ENCODE measurements around the gene TSHZ2. TPM values are rescaled to one million over a fixed set of nuclear protein-coding genes. Genes with fewer than 3 reads are reported as not detected.

Gene TSHZ2
- total RNA-seq, 1 experiment from 2014 or later, result 0.07 TPM

GRCh38 chr20:53301869-53302268 lies 329.7 kb downstream of the TSHZ2 start:
- intact Hi-C loops (cut with micrococcal nuclease), result no loop called here
- no peak for TF ChIP-seq ZBTB33 (IDR thresholded peaks at IDR 0.05; ENCODE audit: extremely low read depth, insufficient replicate concordance, low read length)
- TF ChIP-seq POLR2A (IDR thresholded peaks at IDR 0.05; ENCODE audit: borderline replicate concordance, extremely low read depth, insufficient read depth, insufficient read length), result no peak
- no peak for TF ChIP-seq EZH2phosphoT487 (IDR thresholded peaks at IDR 0.05; ENCODE audit: borderline replicate concordance)
- no peak for TF ChIP-seq EGR1 (IDR thresholded peaks at IDR 0.05; ENCODE audit: low read depth)
- TF ChIP-seq ELF1 (IDR thresholded peaks at IDR 0.05; ENCODE audit: borderline replicate concordance, low read depth), result no peak
- Histone ChIP-seq H3K4me1 (ENCODE audit: control insufficient read depth in 1 of 2, insufficient read depth in 2 of 2, low read length in 2 of 2) (no peaks in the 10 kb centered on the region), H3K36me3 (ENCODE audit: control insufficient read depth in 1 of 2, insufficient read depth in 2 of 2, low read length in 2 of 2) (no peaks in the 10 kb centered on the region), H3K9me3 (ENCODE audit: control insufficient read depth in 1 of 2, insufficient read depth in 1 of 2, low read depth in 1 of 2, low read length in 2 of 2) (no peaks in the 10 kb centered on the region), H3K4me3 (replicated peaks in 1 of 2; ENCODE audit: low read depth in 1 of 2, low read length in 2 of 2) (no peak overlapping the region), H3K9ac (ENCODE audit: low read length) (no peak overlapping the region), H3K9me2 (ENCODE audit: insufficient read depth) (no peaks in the 10 kb centered on the region), H3K27me3 (ENCODE audit: insufficient read depth, low read length) (peaks cover 68% of the 10 kb centered on the region), H3K27ac (ENCODE audit: low read depth, low read length) (no peak overlapping the region), H4K20me1 (ENCODE audit: insufficient read depth) (no peaks in the 10 kb centered on the region), H3K79me2 (ENCODE audit: insufficient read depth, low read length) (no peaks in the 10 kb centered on the region), H2AFZ (ENCODE audit: low read depth, low read length, poor library complexity, severe bottlenecking) (no peak overlapping the region), H3K4me2 (ENCODE audit: low read length) (no peak overlapping the region)
- ChIA-PET CTCF (no interaction called here), RAD21 (ENCODE audit: low non-redundant PET in 1 of 2, low total read pairs in 2 of 2, uncharacterized antibody in 2 of 2, unreplicated experiment in 2 of 2) (no interaction called here), POLR2A (no interaction called here)
- no TSS peak for BruUV-seq (replicated peaks)
- no peak for DNase-seq (ENCODE audit: low read depth, low spot score)
- no peak for ATAC-seq

GRCh38 chr20:53302695-53303412 lies 330.7 kb downstream of the TSHZ2 start:
- Histone ChIP-seq H3K4me2 (ENCODE audit: low read length) (no peak overlapping the region), H4K20me1 (ENCODE audit: insufficient read depth) (no peaks in the 10 kb centered on the region), H3K4me3 (replicated peaks in 1 of 2; ENCODE audit: low read depth in 1 of 2, low read length in 2 of 2) (no peak overlapping the region), H3K79me2 (ENCODE audit: insufficient read depth, low read length) (no peaks in the 10 kb centered on the region), H2AFZ (ENCODE audit: low read depth, low read length, poor library complexity, severe bottlenecking) (no peak overlapping the region), H3K4me1 (ENCODE audit: control insufficient read depth in 1 of 2, insufficient read depth in 2 of 2, low read length in 2 of 2) (no peaks in the 10 kb centered on the region), H3K27ac (ENCODE audit: low read depth, low read length) (no peak overlapping the region), H3K9me3 (ENCODE audit: control insufficient read depth in 1 of 2, insufficient read depth in 1 of 2, low read depth in 1 of 2, low read length in 2 of 2) (no peaks in the 10 kb centered on the region), H3K9ac (ENCODE audit: low read length) (no peak overlapping the region), H3K27me3 (ENCODE audit: insufficient read depth, low read length) (peaks cover 68% of the 10 kb centered on the region), H3K36me3 (ENCODE audit: control insufficient read depth in 1 of 2, insufficient read depth in 2 of 2, low read length in 2 of 2) (no peaks in the 10 kb centered on the region), H3K9me2 (ENCODE audit: insufficient read depth) (no peaks in the 10 kb centered on the region)
- no TSS peak for BruUV-seq (replicated peaks)
- DNase-seq (ENCODE audit: low read depth, low spot score), result no peak
- RAD21 ChIA-PET (ENCODE audit: low non-redundant PET in 1 of 2, low total read pairs in 2 of 2, uncharacterized antibody in 2 of 2, unreplicated experiment in 2 of 2), result no interaction called here
- intact Hi-C loops (cut with micrococcal nuclease), result no loop called here
- CTCF ChIA-PET, result no interaction called here
- POLR2A ChIA-PET, result no interaction called here
- no peak for ATAC-seq
- TF ChIP-seq EZH2 (IDR thresholded peaks at IDR 0.05), result no peak
- TF ChIP-seq MAX (IDR thresholded peaks at IDR 0.05), result no peak
- TF ChIP-seq POLR2A (IDR thresholded peaks at IDR 0.05; ENCODE audit: borderline replicate concordance, extremely low read depth, insufficient read depth, insufficient read length), result no peak
- TF ChIP-seq TCF7L2 (IDR thresholded peaks at IDR 0.05; ENCODE audit: borderline replicate concordance, extremely low read depth, insufficient read depth, insufficient read length), result no peak
- no peak for TF ChIP-seq CEBPB (IDR thresholded peaks at IDR 0.05; ENCODE audit: low read depth)
- no peak for TF ChIP-seq RAD21 (IDR thresholded peaks at IDR 0.05; ENCODE audit: low read depth)
- TF ChIP-seq EGR1 (IDR thresholded peaks at IDR 0.05; ENCODE audit: low read depth), result no peak
- TF ChIP-seq REST (IDR thresholded peaks at IDR 0.05; ENCODE audit: low read depth), result no peak
- TF ChIP-seq YY1 (IDR thresholded peaks at IDR 0.05; ENCODE audit: extremely low read depth, insufficient replicate concordance, low read depth, low read length), result no peak

Data from HCT116 (cell line).